GM21381 (cell line): ENCODE measurements around the gene ERN1.
A peak's percentile ranks its signal among the peaks of the same experiment; 100 is the strongest.

ENCODE experiments used
- ATAC-seq: cut with Tn5 transposase; IDR thresholded peaks from one replicate; pipeline ENCODE4 v1.9.1; 2021; ENCODE audit warnings: mild to moderate bottlenecking, moderate library complexity; ENCODE audit not compliant: unreplicated experiment

ERN1 gene

DNA sequence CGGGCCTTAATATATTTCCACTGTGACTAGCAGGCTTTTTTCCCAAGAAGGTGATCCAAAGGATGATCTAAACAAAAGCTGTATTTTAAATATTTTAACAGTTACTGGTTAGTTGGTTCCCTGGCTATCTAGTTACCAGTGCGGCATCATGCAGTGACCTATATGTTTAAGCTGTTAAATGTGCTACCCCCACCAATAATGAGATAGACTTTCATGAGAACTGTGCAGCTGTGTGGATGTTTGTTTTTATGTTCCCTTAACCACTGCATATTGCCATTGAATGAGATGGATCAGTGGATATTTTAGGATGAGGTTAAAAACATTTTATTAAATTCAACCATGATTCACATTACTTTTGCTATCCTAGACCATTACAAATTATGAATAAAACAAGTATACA is 16.9 kb downstream of the ERN1 start:
- ATAC-seq, result no peak

DNA sequence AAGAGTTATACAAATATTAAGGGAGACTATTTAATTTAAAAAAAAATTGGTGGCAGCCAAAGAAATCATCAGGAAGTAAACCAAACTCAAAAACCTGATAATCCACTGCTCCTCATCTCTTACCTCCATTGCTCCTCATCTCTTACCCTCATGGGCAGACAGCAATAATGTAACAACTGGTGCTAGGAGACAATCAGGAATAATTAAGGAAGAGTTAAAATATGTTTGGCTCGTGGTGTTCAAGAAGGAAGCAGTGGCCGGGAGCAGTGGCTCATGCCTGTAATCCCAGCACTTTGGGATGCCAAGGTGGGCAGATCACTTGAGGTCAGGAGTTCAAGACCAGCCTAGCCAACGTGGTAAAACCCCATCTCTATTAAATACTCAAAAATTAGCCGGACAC is 18.1 kb downstream of the ERN1 start:
- ATAC-seq, result no peak

DNA sequence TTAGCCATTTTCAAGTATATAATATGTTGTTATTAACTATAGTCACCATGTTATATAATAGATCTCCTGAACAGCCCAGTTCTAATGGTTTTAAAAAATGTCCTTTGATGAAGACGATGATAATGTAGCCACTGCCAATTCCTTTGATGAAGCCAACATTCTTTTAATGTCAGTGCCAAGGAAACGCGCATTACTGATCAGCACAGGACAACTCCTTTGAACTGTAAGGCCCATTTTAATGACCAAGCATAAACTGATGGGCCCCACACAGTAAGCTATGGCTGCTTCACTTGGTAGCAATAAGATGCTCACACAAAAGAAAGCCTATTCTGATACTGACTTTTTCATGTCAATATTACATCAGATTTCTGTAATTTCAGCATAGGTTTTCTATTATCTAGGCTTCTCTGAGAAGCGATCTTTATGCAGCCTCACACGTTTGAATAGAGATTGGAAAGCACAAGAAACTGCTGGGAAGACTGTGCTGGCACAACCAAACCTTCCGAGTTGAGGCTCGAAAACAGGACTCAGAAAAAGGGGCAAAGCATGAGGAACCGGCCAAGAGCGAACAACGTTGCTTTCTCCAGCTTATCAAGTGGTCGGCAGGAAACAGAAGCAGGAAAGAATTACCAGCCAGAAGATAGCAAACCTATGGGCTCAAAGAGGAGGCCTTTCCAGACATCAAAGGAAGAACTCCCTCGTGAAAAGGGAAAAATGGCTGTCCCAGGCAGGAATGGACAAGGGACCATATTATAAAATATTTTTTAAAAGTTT is 19.4 kb downstream of the ERN1 start:
- no peak for ATAC-seq

DNA sequence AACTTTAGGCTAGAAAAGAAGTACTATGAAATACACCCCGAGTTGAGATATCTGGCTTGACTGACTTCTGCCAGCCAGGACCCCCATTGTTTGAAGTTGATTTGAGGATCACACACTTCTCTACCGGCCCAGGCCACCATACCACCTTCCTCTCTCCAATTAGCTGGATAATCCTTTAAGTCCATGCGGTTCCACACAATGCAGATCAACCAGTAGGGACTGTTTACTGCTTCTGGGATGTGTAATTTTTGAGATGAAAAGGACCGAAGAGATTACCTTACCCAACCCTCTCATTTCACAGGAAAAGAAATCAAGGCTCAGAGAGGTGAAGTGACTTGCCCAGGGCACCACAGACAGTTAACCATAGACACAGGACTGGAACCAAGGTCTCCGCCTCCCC is 20.5 kb downstream of the ERN1 start:
- no peak for ATAC-seq

DNA sequence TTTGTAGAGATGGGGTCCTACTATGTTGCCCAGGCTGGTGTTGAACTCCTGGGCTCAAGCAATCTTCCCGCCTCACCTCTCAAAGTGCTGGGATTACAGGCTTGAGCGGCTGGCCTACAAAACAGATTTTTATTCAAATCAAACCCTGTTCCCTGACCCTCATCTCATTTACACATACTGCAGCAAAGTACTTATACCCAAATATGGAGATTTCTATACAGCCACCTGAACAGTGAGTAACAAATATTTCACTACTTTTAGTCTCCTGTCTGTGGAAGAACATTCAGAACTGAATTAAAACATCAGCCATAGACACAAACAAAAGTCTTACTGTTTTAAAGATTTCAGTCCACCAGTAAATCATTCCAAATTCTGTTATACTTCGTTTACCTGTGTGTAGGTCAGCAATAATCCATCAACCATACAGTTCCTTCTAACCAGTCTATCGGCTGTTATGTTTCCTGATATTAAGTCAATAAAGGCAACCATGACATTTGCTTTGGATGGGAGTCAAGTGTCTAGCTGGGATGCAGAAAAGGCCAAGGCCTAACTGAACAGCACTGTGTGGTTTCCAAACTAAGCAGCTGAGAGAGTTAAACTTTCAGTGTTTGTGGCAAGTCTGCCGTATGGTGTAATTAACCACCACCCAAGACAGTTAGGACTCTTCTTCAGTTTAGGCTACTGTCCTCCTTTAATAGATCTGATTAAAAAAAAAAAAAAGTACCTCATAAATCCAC is 22.3 kb downstream of the ERN1 start:
- ATAC-seq, result no peak

DNA sequence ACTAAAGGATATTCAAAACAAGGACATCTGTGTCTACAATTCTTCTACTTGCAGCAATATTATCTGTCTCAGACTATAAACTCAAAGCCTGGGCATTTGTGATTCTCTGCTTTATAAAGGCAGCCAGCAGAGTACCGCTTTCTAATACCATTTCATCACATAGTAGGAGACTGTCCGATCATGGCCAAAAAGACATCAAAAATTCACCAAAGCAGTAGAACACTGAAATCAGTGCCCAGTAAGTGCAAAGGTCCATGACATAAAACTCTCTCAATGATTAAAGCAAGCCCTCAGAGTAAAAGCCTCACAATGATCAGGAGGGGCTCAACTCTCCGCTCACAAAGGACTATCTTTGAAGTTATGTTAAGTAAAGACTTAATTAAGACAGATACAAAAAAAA is 23.0 kb downstream of the ERN1 start:
- no peak for ATAC-seq

DNA sequence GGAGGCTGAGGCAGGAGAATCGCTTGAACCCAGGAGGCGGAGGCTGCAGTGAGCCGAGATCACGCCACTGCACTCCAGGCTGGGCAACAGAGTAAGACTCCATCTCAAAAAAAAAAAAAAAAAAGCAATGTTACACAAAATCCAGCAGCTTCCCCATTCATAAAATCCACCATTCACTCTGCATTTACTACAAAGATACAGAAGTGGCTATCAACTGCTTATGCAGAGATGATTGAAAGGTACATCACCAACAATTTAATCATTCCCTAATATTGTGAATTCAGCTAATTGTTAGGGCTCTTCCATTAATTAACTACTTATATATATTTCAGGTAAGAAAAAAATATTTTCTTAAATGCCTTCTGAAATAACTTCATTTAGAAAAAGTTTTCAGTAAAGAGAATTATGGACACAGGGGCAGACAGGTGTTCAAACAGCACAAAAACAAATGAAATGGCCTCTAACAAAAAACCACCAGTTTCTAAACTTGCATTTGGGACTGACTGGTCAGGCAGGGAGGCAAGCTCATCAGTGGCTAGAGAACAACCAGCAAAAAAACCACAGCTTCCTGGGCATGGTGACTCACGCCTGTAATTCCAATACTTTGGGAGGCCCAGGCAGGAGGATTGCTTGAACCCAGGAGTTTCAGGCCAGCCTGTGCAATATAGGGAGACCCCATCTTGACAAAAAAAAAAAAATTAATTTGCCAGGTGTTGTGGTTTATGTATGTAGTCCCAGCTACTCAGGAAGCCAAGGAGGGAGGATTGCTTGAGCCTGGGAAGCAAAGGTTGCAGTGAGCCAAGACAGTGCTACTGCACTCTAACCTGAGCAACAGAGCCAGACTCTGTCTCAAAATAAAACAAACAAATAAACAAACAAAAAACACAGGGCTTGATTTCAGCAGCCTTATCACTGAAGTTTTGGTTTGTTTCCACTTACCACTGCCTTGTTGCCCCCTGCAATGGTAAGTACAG is 26.3 kb downstream of the ERN1 start:
- ATAC-seq, result no peak

DNA sequence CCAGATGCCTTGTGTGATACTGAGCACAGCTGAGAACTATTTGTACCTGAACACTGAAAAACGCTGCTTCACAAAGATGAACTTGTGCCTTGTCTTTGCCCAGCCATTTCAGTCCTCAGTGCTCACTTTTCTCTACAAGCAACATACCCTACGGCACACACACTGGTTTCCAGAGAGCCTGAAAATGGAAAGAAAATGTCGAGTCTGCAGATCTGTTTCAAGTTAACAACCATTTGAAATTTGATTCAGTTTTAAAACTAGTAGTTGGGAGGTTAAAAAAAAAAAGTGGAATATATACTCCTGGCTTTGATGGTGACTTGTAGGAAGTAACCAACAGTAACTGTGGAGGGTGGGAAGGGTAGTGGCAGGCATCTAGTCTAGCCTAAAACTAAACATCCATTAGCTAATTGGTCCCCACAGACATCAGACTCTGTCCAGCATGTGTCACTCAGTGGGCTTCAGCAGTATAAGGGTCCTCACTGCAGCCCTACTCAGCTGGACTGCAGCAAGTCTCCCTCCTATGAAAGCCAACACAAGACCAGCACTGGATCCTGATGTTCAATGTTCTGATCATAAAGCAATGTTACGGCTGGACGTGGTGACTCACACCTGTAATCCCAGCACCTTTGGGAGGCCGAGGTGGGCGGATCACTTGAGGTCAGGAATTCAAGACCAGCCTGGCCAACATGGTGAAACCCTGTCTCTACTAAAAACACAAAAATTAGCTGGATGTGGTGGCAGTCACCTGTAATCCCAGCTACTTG is 27.1 kb downstream of the ERN1 start:
- ATAC-seq, result no peak

DNA sequence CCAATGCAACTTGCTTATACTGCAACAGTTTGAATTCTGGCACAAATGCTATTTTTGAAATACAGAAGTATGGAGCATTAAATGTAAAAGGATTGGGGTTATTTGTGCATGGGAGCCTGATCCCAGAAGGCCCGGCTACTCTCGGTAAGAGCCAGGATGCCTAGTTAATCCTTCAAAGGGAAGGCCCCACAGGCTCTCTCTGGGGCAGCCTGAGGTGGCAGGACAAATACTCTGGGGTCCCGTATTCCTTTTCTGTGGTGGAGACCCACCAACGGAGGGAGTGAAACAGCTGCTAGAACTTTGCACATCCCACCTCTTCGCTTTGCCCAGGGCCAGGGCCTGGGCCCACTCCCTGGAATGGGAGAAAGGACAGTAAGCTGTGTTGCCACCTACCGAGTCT is 30.4 kb downstream of the ERN1 start:
- ATAC-seq, result no peak

DNA sequence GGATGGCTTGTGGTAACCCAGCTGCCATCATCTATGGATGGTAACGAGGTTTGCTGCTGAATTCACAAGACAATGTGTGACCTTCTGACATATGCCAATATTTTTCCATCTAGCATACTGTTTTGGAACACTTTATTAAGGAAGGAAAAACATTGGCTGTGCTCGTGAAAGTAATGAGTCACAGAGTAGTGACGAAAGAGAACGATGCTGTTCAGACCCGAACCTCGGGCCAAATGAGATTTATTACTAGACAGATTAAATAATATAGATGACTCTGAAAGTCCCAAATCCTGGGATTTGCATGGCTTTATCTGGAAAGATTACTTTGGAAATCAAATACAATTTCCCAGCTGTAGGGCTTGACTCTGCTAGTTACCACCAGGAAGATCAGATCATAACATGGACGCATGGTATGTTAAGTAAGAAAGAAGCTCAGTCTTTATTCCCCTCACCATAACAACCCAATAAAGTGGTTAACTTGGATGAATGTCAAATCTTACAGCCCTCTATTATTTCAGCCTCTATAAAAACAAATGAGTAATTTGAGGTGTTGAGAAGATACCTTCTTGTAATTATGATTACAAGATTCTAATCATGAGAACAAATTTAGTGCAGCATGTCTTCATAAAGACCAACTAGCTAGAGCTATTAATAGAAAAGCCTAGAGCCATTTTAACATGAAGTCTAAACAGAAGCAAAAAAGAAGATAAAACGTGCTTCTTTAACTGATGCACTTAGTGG is 32.6 kb downstream of the ERN1 start:
- ATAC-seq, result no peak

DNA sequence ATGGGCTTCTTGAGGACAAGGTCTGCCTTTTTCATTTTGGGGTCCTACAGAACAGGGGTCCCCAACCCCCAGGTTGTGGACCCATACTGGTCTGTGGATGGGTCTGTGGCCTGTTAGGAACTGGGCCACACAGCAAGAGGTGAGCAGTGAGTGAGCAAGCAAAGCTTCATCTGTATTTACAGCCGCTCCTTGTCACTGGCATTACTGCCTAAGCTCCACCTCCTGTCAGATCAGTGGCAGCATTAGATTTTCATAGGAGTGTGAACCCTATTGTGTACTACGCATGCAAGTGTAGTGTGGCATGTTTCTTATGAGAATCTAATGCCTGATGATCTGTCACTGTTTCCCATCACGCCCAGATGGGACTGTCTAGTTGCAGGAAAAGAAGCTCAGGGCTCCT is 33.9 kb downstream of the ERN1 start:
- ATAC-seq, result no peak

DNA sequence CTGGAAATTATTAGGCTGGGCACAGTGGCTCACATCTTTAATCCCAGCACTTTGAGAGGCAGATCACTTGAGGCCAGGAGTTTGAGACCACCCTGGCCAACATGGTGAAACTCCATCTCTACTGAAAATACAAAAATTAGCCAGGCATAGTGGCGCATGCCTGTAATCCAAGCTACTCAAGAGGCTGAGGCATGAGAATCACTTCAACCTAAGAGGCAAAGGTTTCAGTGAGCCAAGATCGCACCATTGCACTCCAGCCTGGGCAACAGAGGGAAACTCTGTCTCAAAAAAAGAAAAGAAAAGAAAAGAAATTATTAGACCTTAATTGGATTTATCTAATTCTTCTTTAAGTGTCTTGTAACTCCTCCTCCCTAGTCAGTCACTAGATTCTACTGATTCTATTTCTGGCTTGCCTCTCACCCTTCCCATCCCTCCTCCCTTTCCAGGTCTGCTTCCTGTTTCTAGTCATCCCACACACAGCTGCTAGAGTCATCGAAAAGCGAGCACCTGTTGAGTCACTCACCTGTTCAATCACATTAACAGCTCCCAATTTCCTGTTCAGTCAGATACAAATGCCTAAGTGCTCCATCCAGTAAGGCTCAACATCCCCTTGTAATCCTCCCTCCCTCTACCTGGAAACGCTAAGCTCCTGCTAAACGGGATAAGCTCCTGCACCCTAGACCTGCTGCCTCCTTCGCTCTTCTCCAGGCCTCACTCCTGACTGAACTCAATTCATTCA is 34.6 kb downstream of the ERN1 start:
- ATAC-seq, result no peak

DNA sequence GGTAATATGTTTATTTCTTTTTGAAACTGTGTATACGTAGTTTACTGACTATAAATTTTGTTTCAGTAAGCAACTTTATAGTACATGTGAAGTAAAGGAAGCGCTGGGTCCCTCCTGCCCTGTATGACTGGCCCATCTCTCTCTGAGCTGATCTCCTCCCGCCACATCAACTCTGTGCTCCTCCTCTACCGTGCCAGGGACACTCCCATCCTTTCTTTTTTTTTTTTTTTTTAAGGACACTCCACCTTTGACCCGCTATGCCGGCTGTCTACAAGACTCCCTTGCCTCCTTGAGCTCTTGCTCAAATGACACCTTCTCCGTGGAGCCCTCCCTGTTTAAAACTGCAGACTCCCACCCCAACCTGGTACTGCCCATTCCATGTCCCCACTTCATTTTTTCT is 35.5 kb downstream of the ERN1 start:
- ATAC-seq, result no peak

DNA sequence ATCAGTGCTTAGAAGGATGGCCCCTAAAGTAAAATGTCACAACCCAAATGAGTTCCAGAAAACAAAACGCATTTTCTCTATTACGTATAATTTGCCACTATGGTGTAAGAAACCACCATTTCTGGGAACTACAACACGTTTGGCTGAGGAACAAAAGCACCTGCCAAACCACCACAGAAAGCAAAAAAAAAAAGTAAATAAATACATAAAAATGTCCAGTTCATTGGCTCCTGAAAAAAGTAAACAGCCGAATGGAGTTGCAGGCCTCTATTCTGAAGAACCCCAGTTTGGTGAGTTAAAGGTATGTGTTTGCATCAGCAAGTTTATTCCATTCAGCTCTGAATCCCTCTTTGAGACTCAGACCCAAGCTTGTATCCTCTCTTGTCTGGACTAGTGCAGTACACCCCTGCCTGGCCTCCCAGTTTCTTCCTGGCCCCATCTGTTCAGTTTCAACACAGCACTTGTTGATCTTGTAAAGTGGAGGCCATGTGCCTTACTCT is 36.9 kb downstream of the ERN1 start:
- no peak for ATAC-seq

DNA sequence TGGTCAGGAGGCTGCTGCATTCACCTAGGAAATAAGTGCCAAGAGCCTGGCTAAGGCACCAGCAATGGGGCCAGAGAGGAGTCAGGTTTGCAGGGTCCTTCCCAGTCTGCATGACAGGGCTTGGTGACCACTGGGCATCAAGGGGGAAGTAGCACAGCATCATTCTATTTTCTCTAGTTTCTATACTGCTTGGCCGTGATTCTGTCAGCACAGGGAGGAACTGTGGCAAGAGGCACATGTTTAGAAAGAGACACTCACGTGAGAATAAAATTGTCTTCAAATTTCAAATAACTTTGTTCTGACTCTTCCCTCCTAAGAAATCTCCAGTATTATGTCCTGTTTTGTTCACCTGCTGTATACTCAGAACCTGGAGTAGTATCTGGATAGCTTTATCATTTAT is 37.8 kb downstream of the ERN1 start:
- no peak for ATAC-seq

DNA sequence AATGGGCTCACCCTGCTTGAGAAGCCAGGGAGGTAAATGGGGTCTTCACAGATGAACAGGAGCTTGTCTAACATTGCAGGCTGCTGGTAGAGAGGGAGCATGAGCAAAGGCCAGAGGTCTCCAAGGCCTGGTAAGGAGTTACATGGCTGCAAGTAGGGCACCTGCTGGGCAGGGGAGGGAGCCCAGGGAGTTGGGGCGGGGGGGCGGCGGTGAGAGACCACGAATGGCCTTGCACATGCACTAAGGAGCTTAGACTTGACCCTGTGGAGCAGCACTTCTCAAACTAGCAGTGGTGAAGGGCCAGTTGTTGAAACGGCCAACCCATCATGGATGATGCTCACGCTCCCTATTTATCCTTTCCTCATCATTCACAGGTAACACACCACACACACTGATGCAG is 38.4 kb downstream of the ERN1 start:
- ATAC-seq, result no peak

DNA sequence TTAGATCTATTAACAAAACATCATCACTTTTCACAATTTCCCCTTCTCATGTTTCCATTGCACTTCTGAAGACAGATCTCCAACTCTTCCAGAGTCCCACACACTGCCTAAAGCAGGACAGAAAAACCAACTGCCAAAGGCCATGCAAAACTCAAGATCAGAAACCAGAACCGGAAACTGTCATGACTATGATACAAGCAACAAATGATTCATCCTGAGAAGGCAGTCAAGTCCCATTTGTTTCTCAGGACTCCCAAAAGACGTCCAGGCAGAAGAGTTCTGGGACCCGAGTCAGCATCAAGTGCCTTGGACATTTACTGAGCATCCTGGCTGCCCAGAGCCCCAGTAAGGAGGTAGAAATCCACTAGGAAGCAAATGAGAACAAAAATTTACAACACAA is 38.8 kb downstream of the ERN1 start:
- peak; percentile 50 for ATAC-seq

DNA sequence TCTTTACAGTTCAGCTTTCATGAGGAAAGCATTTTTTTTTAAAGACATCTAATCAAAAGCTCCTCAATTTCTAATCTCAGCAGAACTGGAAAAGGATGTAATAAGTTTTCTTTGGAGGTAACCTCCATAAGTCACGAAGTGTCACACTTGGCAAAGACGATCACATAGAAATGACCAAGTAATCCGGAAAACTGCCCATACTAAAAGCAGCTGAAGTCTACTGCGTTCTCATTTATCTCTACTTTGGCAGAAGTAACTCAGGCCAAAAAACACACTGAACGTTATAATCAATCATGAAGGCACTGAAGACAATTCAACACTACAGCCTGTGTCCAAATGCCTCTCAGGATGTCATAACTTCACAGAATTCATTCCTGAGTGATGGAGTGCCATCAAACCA is 39.8 kb downstream of the ERN1 start:
- no peak for ATAC-seq
